Measurements from ENCODE around the gene SLC12A4. TPM values are rescaled to one million over a fixed set of nuclear protein-coding genes. Genes with fewer than 3 reads are reported as not detected.

SLC12A4 gene
- total RNA-seq, 4 donors from 2014 or later, result 10.7 to 83.3 (median 33.6) TPM

DNA sequence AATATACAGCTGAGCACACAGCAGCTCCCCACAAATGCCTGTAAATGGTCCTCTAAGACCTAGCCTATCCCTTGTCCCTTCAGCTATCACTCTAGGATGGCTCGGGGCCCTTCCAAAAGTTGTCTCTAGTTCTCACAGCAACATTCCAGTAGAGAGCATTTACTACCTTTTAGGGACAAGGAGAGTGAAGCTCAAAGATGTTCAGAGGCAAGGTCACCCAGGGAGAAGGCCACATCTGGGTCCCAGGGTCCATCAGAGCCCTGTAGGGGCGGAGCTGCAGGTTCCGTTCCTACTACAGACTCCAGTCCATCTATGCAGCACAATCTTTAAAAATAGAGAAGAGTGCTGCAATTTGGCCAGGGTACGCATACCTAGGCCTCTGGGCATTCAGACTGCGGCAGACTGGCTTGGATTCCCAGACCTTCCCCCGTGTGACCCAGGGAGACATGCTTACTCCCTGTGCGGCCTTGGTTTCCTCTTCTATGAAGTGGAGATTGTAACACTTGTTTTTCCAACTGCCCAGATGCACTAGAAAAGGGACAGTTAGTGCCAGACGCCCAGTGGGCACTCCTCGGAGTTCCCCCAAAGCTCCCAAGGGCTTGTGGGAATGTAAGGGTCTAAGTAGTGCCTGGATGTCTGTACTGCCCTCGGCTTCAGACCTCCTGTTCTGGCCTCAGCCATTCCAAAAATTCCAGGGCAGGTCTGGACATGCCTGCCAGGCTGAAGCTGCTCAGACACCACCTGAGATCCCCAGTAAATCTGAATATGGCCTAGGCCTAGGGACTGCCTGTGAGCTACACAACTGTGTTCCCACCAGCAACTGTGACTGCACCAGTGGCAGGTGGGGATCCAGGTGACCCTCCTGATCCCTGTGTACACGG, 2.5 kb downstream of the SLC12A4 start:
- no peak for DNase-seq
- peaks cover 0 to 17% (median 0%) of the 10 kb centered on the region in 3 donors for H3K36me3 ChIP-seq
- H3K27ac ChIP-seq, result peak overlapping the region in 2 of 4 donors; percentile 93 to 96
- TF ChIP-seq POLR2A (IDR thresholded peaks at IDR 0.05), result no peak
- TF ChIP-seq, protein P1, sequence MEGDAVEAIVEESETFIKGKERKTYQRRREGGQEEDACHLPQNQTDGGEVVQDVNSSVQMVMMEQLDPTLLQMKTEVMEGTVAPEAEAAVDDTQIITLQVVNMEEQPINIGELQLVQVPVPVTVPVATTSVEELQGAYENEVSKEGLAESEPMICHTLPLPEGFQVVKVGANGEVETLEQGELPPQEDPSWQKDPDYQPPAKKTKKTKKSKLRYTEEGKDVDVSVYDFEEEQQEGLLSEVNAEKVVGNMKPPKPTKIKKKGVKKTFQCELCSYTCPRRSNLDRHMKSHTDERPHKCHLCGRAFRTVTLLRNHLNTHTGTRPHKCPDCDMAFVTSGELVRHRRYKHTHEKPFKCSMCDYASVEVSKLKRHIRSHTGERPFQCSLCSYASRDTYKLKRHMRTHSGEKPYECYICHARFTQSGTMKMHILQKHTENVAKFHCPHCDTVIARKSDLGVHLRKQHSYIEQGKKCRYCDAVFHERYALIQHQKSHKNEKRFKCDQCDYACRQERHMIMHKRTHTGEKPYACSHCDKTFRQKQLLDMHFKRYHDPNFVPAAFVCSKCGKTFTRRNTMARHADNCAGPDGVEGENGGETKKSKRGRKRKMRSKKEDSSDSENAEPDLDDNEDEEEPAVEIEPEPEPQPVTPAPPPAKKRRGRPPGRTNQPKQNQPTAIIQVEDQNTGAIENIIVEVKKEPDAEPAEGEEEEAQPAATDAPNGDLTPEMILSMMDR (IDR thresholded peaks at IDR 0.05), result no peak
- peaks cover 0 to 51% (median 7%) of the 10 kb centered on the region in 4 donors for H3K4me1 ChIP-seq
- H3K27me3 ChIP-seq, result no peaks in the 10 kb centered on the region
- H3K4me3 ChIP-seq, result peak overlapping the region in 2 of 4 donors; percentile 78 to 90
- no peaks in the 10 kb centered on the region for H3K9me3 ChIP-seq

DNA sequence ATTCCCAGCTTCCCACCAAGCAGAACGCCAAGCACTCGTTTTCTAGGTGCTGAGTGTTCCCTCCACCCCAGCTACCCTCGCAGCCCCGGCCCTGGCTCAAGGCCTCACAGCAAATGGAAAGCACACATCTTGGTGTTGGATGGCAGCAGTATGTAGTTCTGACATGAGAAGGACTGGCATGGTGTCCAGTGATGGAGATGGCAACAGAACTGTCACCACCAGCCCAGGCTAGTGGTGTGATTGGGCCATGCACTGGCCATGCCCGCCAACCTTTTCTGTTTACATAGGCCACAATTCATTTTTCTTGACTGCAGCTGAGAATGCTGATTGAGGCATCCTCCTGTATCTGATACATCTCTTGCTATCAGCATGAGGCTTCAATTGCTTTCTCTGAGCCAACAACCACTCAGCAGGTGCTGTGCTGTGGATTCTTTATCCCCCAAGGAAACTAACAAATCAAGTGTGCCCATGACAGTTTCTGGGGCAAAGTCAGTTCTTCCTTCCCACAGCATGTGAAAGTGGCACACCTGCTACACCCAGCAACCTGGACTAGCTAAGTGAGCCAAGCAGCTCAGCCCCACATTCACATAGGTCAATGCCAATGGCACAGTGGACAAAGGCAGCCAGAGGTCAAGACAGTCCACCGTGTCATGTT, 3.8 kb downstream of the SLC12A4 start:
- TF ChIP-seq POLR2A (IDR thresholded peaks at IDR 0.05), result no peak
- TF ChIP-seq, protein P1 (IDR thresholded peaks at IDR 0.05), result no peak
- no peaks in the 10 kb centered on the region for H3K9me3 ChIP-seq
- no peaks in the 10 kb centered on the region for H3K27me3 ChIP-seq
- H3K36me3 ChIP-seq, result peaks cover 0 to 23% (median 0%) of the 10 kb centered on the region in 3 donors
- DNase-seq, result no peak
- no peak overlapping the region for H3K4me3 ChIP-seq
- H3K27ac ChIP-seq, result no peak overlapping the region
- H3K4me1 ChIP-seq, result peaks cover 0 to 59% (median 7%) of the 10 kb centered on the region in 4 donors

DNA sequence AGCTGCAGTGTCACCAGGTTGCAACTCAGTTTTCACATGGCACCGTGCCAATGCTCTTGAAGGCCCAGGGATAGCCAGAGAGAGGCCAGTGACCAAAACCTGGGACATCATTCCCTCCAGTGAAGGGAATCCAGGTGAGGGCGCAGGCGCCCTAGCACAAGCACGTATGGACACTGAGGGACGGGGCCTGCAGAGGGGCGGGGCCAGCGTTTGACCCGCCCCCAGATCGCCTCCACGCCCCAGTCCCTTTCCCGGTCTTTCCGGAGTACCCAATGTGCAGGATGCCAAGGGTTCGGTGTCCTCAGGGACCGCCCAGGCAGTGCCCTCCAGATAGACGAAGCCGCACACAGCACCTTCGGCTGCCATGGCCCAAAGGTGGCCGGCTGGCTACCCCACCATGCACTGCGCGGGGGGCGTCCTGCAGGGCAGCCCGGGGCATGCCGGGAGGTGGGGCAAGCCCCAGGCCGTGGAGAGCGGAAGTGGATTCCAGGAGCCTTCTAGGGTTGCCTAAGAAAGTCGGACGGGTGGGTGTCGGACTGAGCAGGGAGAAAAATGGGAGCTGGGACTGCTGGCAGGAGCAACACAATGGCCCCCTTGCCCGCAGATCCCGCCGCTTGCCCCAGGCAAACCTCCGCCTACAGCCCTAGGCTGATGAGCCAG, 4.6 kb downstream of the SLC12A4 start:
- peaks cover 0 to 23% (median 0%) of the 10 kb centered on the region in 3 donors for H3K36me3 ChIP-seq
- TF ChIP-seq, protein P1 (IDR thresholded peaks at IDR 0.05), result no peak
- H3K4me1 ChIP-seq, result peaks cover 0 to 61% (median 7%) of the 10 kb centered on the region in 4 donors
- H3K27me3 ChIP-seq, result no peaks in the 10 kb centered on the region
- H3K27ac ChIP-seq, result peak overlapping the region in 2 of 4 donors; percentile 19 to 43
- H3K9me3 ChIP-seq, result no peaks in the 10 kb centered on the region
- no peak overlapping the region for H3K4me3 ChIP-seq
- no peak for DNase-seq

DNA sequence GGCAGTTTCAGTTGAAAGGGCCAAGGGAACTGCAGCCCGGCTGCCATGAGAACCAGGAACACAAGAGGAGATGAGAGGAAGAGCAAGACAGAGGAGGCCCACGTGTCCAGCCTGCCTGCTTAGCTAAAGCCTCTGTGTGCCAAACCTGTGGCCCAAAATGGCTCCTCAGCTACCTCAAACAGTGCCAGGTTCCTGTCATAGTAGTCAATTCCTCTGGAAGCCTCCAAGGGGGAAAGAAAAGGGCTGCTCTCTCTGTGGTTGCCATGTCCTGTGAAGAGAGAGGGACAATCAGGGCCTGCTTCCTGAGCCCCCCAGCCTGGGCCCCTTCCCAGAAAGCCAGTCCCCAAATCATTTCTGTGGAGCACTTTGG, 5.2 kb downstream of the SLC12A4 start:
- Histone ChIP-seq H3K27me3 (no peaks in the 10 kb centered on the region), H3K36me3 (peaks cover 0 to 23% (median 0%) of the 10 kb centered on the region in 3 donors), H3K27ac (peak overlapping the region in 2 of 4 donors; percentile 19 to 43), H3K4me3 (no peak overlapping the region), H3K9me3 (no peaks in the 10 kb centered on the region), H3K4me1 (peaks cover 0 to 61% (median 7%) of the 10 kb centered on the region in 4 donors)
- no peak for TF ChIP-seq POLR2A (IDR thresholded peaks at IDR 0.05)
- TF ChIP-seq, protein P1 (IDR thresholded peaks at IDR 0.05), result no peak
- no peak for DNase-seq

DNA sequence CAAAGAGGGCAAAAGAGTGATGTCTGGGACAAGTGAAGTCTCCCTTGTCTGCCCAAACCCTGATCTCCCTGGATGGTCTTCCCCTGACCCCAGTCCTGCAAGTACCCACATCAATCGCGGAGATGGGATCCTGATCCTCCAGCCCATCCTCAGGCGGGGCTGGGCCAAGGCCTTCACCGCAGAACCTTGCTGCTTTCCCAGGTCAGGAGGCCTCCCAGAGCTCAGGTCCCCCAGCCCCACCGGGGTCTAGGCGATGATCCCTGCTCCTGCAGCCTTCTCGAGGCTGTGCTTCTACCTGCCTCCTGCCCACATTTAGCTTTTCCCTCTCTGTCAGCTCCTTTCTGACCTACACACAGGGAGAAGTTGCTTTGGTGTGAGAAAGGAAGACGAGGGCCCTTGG, 6.3 kb downstream of the SLC12A4 start:
- Histone ChIP-seq H3K4me1 (peaks cover 0 to 57% (median 3%) of the 10 kb centered on the region in 4 donors), H3K36me3 (peaks cover 0 to 28% (median 0%) of the 10 kb centered on the region in 3 donors), H3K27ac (peak overlapping the region in 1 of 4 donors; percentile 34), H3K27me3 (no peaks in the 10 kb centered on the region), H3K9me3 (no peaks in the 10 kb centered on the region), H3K4me3 (no peak overlapping the region)
- TF ChIP-seq POLR2A (IDR thresholded peaks at IDR 0.05), result no peak
- TF ChIP-seq, protein P1 (IDR thresholded peaks at IDR 0.05), result no peak
- DNase-seq, result no peak
